Adrenal gland (tissue), 12 donors: ENCODE measurements around the gene ANKRD44. TPM values are rescaled to one million over a fixed set of nuclear protein-coding genes. Genes with fewer than 3 reads are reported as not detected.

ENCODE experiments used
- DNase-seq, 7 donors: peaks; one replicate each; pipeline ENCODE4 v3.0.0-alpha.2; 2019 to 2020
- H3K27ac ChIP-seq, 5 donors: fragments of 200-600 bp; sonication (generic) in 4 of 5; 1 replicate in 3 of 5; 2 replicates in 2 of 5; pipeline versions ENCODE4 v1.5.1 to v1.8.0; 2016 to 2020; ENCODE audit warnings: mild to moderate bottlenecking in 1 of 5
- H3K27me3 ChIP-seq: fragments of 200-600 bp; 2 replicates; pipeline ENCODE4 v1.8.0; 2021
- H3K36me3 ChIP-seq, 2 donors: fragments of 200-600 bp; replicated peaks in 1 of 2; 1 replicate in 1 of 2; 2 replicates in 1 of 2; pipeline versions ENCODE4 v1.5.1 to v1.8.0; 2018 to 2022
- H3K4me1 ChIP-seq, 2 donors: fragments of 200-600 bp; replicated peaks in 1 of 2; 1 replicate in 1 of 2; 2 replicates in 1 of 2; pipeline versions ENCODE4 v1.5.1 to v1.8.0; 2018 to 2021
- H3K4me3 ChIP-seq, 4 donors: fragments of 200-600 bp; sonication (generic) in 3 of 4; one replicate each; pipeline ENCODE4 v1.5.1; 2016 to 2018
- H3K9me3 ChIP-seq, 3 donors: fragments of 200-600 bp; sonication (generic) in 1 of 3; replicated peaks in 1 of 3; 1 replicate in 2 of 3; 2 replicates in 1 of 3; pipeline versions ENCODE4 v1.5.1 to v1.8.0; 2016 to 2021
- POLR2A ChIP-seq, 2 donors: fragments of 450-650 bp; IDR thresholded peaks; one replicate each; pipeline ENCODE4 v1.6.1; 2017; ENCODE audit warnings: antibody characterized with exemption in 2 of 2, mild to moderate bottlenecking in 2 of 2, moderate library complexity in 1 of 2
- WGBS, 4 donors: extraction: QIAGEN DNeasy Blood & Tissue Kit in 2 of 4; methylation state at CpG; one replicate each; pipeline versions ENCODE4 v1.1.5 to v1.1.7; 2013 to 2017; 5-methylcytosine and 5-hydroxymethylcytosine counted together
- intact Hi-C, 2 donors: fragments of 100-400 bp; cut with DNase I; formaldehyde crosslinking; loops; one replicate each; pipeline versions ENCODE4 v1.14.1 to v1.15.0; 2022 to 2023
- polyA plus RNA-seq, 3 donors: library from polyadenylated mRNA; stranded (reverse); fragments of 200-250 nt in 2 of 3; fragments of 350-450 nt in 1 of 3; fragmentation: Illumina TruSeq in 1 of 3; extraction: RNeasy Lipid Tissue Mini Kit (QIAGEN cat#74804) in 1 of 3; gene quantifications; one replicate each; pipeline ENCODE4 v1.2.3, GENCODE V29; 2013 to 2014
- total RNA-seq, 9 donors: library from RNA; depleted of rRNA in 4 of 9; stranded (reverse); fragments of >200 nt in 4 of 9; fragments of 120-200 nt in 1 of 9; fragmentation: NEBNext Ultra II Directional in 1 of 9; extraction: Animal tissue kit (Norgen Biotek cat#: 25700) in 1 of 9; gene quantifications; one replicate each; pipeline versions ENCODE4 v1.1.0 to v1.2.4, GENCODE V29; 2013 to 2023
- TF ChIP-seq, protein P1 (sequence below), 6 experiments: fragments of 450-650 bp in 4 of 6; fragments of 200-600 bp in 2 of 6; sonication (generic) in 1 of 6; IDR thresholded peaks; 1 replicate in 5 of 6; 2 replicates in 1 of 6; pipeline versions ENCODE4 v1.5.1 to v1.8.0; 2016 to 2021; ENCODE audit warnings: antibody characterized with exemption in 6 of 6, mild to moderate bottlenecking in 2 of 6, moderate library complexity in 1 of 6
- donor health status: healthy with polysubstance abuse.
- donor health status: Bipolar disorder and iron deficiency.
- donor health status: DM: yes; HTN: yes; CAD: no.
- donor health status: DM: no; HTN: no; CAD: no.
- donor health status: DM: no; HTN: no; CAD: no.
- donor health status: DM: yes; HTN: yes; CAD: no.

Gene ANKRD44
- total and polyA plus RNA-seq, 12 donors = 3.8 to 40.2 (median 21.3) TPM

DNA sequence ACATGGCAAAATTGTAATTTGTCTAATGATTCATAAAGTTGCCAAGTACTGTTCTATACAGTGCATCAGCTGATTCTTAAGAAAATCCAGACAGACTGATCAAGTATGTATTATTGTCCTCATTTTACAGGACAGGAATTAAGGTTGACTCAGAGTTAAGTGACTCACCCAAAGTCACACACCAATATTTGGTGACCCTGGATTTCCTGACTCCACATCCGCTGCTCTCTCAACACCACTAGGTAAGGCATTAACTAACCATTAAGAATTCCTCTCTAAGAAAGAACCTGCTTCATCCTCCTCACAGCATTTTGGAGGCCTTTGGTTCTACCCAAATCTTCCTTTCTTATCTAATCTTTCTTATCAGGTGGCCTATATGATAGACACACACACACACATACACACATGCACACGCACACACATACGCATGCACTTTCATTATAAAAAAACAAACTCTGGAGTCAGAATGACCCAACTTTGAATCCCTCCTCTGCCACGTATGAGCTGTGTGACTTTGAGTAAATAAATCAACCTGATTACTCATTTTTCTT lies 150.8 kb downstream of the ANKRD44 start:
- peak overlapping the region; percentile 33 to 83 (median 72) for H3K27ac ChIP-seq
- 41 to 55% (median 47%) methylated on average over 4 of the region's 4 CpGs for WGBS, 4 donors

DNA sequence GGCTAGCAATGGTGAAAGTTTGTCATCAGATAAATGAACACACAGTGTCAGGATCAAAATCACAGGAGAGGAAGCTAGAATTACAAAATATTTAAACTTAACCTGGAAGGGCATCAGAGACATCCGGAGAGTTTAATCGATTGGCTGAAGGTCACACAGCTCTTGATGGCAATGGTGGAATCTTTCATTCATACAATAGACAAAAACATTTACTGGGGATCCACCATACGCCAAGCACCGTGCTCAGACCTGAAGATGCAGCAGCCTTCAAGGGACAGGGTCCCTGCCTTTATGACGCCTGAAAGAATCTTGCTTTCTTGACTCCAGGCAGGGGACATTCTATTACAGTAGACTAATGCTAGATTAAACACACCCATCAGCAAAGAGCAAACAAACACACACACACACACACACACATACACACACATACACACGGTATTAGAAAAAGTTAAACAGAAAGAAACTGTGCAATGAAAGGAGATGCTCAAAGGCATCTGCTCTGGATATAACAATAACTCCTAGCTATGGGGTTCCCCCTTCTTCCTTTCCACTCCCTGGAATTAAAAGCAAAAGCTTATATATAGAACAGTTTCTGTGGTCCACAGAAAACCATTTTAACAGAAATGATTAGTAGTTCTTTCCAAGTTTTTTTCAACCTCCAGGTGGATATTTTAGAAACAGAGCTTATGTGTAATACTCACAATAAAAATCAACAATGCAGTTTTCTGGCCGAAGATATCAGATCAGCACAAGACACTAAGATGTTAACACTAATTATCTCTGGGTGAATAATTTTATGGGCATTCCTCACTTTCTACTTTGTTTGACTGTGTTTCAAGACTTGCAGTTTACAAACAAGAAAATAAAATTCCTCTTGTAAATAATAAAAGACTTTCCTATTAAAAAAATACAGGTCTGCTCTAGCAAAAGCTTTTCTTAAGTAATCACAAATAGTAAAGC lies 151.7 kb downstream of the ANKRD44 start:
- Histone ChIP-seq H3K36me3 (no peaks in the 10 kb centered on the region), H3K4me1 (peaks cover 23 to 29% of the 10 kb centered on the region in 2 donors), H3K4me3 (no peak overlapping the region), H3K27me3 (no peaks in the 10 kb centered on the region), H3K27ac (peak overlapping the region; percentile 33 to 83 (median 72)), H3K9me3 (no peaks in the 10 kb centered on the region)
- TF ChIP-seq, protein P1, sequence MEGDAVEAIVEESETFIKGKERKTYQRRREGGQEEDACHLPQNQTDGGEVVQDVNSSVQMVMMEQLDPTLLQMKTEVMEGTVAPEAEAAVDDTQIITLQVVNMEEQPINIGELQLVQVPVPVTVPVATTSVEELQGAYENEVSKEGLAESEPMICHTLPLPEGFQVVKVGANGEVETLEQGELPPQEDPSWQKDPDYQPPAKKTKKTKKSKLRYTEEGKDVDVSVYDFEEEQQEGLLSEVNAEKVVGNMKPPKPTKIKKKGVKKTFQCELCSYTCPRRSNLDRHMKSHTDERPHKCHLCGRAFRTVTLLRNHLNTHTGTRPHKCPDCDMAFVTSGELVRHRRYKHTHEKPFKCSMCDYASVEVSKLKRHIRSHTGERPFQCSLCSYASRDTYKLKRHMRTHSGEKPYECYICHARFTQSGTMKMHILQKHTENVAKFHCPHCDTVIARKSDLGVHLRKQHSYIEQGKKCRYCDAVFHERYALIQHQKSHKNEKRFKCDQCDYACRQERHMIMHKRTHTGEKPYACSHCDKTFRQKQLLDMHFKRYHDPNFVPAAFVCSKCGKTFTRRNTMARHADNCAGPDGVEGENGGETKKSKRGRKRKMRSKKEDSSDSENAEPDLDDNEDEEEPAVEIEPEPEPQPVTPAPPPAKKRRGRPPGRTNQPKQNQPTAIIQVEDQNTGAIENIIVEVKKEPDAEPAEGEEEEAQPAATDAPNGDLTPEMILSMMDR (IDR thresholded peaks at IDR 0.05) = no peak
- no peak for TF ChIP-seq POLR2A (IDR thresholded peaks at IDR 0.05)
- 31 to 44% (median 36%) methylated on average over 5 to 7 of the region's 7 CpGs for WGBS, 4 donors
- no peak for DNase-seq
- intact Hi-C loops = no loop called here

More for the DNA sequence above, 150.8 kb downstream of the ANKRD44 start:
- DNase-seq = peak in 5 of 7 donors; percentile 44 to 59 (median 56)
- Histone ChIP-seq H3K27me3 (no peaks in the 10 kb centered on the region), H3K4me3 (no peak overlapping the region), H3K9me3 (no peaks in the 10 kb centered on the region), H3K4me1 (peaks cover 23 to 29% of the 10 kb centered on the region in 2 donors), H3K36me3 (no peaks in the 10 kb centered on the region)
- intact Hi-C loops = loop anchor here in 1 of 2 donors (5.0 kb wide), 1 partner anchor 42 kb away; no protein-coding TSS in a partner anchor
- TF ChIP-seq, protein P1 (IDR thresholded peaks at IDR 0.05) = no peak
- no peak for TF ChIP-seq POLR2A (IDR thresholded peaks at IDR 0.05)

DNA sequence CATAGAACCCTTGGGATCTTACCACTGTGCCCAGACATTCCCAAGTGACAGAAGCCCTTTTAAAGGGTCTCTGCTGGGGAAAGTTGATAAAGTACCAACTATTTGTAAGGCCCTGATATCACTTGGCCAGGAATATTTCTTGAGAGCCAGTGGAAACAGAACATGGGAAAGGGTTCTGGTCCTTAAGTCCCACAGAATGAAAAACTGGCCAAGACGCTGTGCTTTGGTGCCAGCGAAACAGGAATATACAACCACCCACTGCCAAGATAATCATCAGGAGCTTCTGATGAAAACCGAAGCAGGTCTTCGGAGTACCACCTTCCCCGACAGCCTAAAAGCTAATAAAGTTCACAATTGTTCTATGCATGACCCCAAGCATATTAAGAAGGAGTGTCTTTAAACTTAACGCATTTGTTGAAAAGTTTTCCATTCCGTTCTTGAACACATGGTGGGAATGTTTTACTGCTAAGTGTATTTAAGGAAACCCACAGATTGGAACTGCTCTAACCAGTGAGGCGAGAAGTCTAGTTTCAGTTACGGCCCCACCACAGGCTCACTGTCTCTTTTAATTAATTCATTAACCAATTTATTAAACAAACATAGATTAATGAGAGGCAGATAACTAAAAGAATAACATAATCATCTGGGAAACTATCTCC lies 152.6 kb downstream of the ANKRD44 start:
- H3K9me3 ChIP-seq = no peaks in the 10 kb centered on the region
- no peak for DNase-seq
- H3K4me1 ChIP-seq = peaks cover 23 to 36% of the 10 kb centered on the region in 2 donors
- intact Hi-C loops = no loop called here
- H3K36me3 ChIP-seq = no peaks in the 10 kb centered on the region
- peak overlapping the region in 3 of 5 donors; percentile 20 to 78 (median 72) for H3K27ac ChIP-seq
- no peak overlapping the region for H3K4me3 ChIP-seq
- no peak for TF ChIP-seq POLR2A (IDR thresholded peaks at IDR 0.05)
- TF ChIP-seq, protein P1 (IDR thresholded peaks at IDR 0.05) = no peak
- 70 to 86% (median 79%) methylated on average over 9 of the region's 9 CpGs for WGBS, 4 donors
- H3K27me3 ChIP-seq = no peaks in the 10 kb centered on the region

DNA sequence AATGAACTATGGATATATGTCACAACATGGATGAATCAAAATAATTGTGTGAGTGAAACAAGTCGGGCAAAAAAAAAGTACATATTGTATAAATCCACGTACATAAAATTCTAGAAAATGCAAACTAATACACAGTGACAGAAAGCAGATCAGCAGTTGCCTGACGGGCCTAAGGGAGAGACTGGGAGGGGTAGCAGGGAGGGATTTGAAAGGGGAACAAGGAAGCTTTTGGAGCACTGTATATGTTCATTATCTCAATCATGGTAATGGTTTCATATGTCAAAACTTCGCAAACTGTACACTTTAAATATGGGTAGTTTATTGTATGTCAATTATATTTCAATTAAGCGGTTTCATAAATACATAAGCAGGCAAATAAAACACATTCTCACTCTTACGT lies 153.8 kb downstream of the ANKRD44 start:
- Histone ChIP-seq H3K4me1 (peaks cover 34 to 47% of the 10 kb centered on the region in 2 donors), H3K36me3 (no peaks in the 10 kb centered on the region)
- WGBS, 4 donors = 73 to 76% (median 74%) methylated on average over 6 of the region's 6 CpGs

More for the DNA sequence above, 153.8 kb downstream of the ANKRD44 start:
- intact Hi-C loops = no loop called here
- no peak for DNase-seq
- Histone ChIP-seq H3K27ac (no peak overlapping the region), H3K9me3 (no peaks in the 10 kb centered on the region), H3K27me3 (no peaks in the 10 kb centered on the region), H3K4me3 (no peak overlapping the region)
- TF ChIP-seq, protein P1 (IDR thresholded peaks at IDR 0.05) = no peak
- TF ChIP-seq POLR2A (IDR thresholded peaks at IDR 0.05) = no peak
